Islet of Langerhans (tissue), 1 donor: Measurements from ENCODE around the gene OSBPL2.

Experiments used
- FAIRE-seq: peaks from one replicate; lab custom pipeline; 2011; peaks lifted over from hg19 to GRCh38; lab: Jason Lieb, UNC

OSBPL2 gene

GRCh38 chr20:62258499-62259293 lies 20.4 kb downstream of the OSBPL2 start:
- no peak for FAIRE-seq

GRCh38 chr20:62259294-62259565 lies 20.9 kb downstream of the OSBPL2 start:
- FAIRE-seq, result no peak

- FAIRE-seq, result no peak
These were observed 23.7 kb downstream of the OSBPL2 start for GRCh38 chr20:62262064-62262463.

- no peak for FAIRE-seq
These were observed 25.1 kb downstream of the OSBPL2 start for GRCh38 chr20:62263396-62263795.

- FAIRE-seq, result no peak
These were observed 27.0 kb downstream of the OSBPL2 start for GRCh38 chr20:62265365-62265764.

GRCh38 chr20:62266340-62266739 lies 28.0 kb downstream of the OSBPL2 start:
- FAIRE-seq, result no peak

- FAIRE-seq, result no peak
These were observed 28.5 kb downstream of the OSBPL2 start for GRCh38 chr20:62266851-62267250.

GRCh38 chr20:62267543-62267942 lies 29.2 kb downstream of the OSBPL2 start:
- FAIRE-seq, result no peak

GRCh38 chr20:62268228-62268900 lies 30.0 kb downstream of the OSBPL2 start:
- FAIRE-seq, result no peak

- no peak for FAIRE-seq
These were observed 31.1 kb downstream of the OSBPL2 start for GRCh38 chr20:62269378-62269777.

- FAIRE-seq, result no peak
These were observed 31.6 kb downstream of the OSBPL2 start for GRCh38 chr20:62269871-62270270.

GRCh38 chr20:62272200-62272599 lies 33.9 kb downstream of the OSBPL2 start:
- FAIRE-seq, result no peak

- no peak for FAIRE-seq
These were observed 35.1 kb downstream of the OSBPL2 start for GRCh38 chr20:62273416-62273815.

GRCh38 chr20:62274332-62274950 lies 36.1 kb downstream of the OSBPL2 start:
- no peak for FAIRE-seq

- no peak for FAIRE-seq
These were observed 36.9 kb downstream of the OSBPL2 start for GRCh38 chr20:62275219-62275618.

GRCh38 chr20:62276439-62276838 lies 38.1 kb downstream of the OSBPL2 start:
- FAIRE-seq, result no peak

- FAIRE-seq, result no peak
These were observed 38.9 kb downstream of the OSBPL2 start for GRCh38 chr20:62277253-62277652.

GRCh38 chr20:62280303-62280702 lies 42.0 kb downstream of the OSBPL2 start:
- FAIRE-seq, result no peak

GRCh38 chr20:62281161-62281933 lies 43.0 kb downstream of the OSBPL2 start:
- FAIRE-seq, result no peak

GRCh38 chr20:62282103-62282502 lies 43.8 kb downstream of the OSBPL2 start:
- FAIRE-seq, result no peak

- no peak for FAIRE-seq
These were observed 44.7 kb downstream of the OSBPL2 start for GRCh38 chr20:62282877-62283503.

GRCh38 chr20:62284448-62284847 lies 46.1 kb downstream of the OSBPL2 start:
- FAIRE-seq, result no peak
